Spleen (tissue), 7 donors: ENCODE results near the gene CHN1.

Experiments
- CTCF ChIP-seq, 11 experiments: fragments of 200-600 bp in 7 of 11; fragments of 450-650 bp in 4 of 11; sonication (generic) in 4 of 11; IDR thresholded peaks in 8 of 11; conservative IDR thresholded peaks in 3 of 11; 1 replicate in 7 of 11; 2 replicates in 4 of 11; pipeline versions ENCODE4 v1.4.0 to v1.8.0; 2016 to 2021; ENCODE audit warnings: antibody characterized with exemption in 11 of 11, inconsistent platforms in 4 of 11, mild to moderate bottlenecking in 1 of 11
- POLR2A ChIP-seq, 3 donors: fragments of 450-650 bp; IDR thresholded peaks; one replicate each; pipeline ENCODE4 v1.5.1; 2017; ENCODE audit warnings: antibody characterized with exemption in 3 of 3, mild to moderate bottlenecking in 1 of 3
- donor health status: DM: no; HTN: no; CAD: no; lungs with moderate emphysema.
- donor health status: DM: no; HTN: no; CAD: no.
- donor health status: DM: no; HTN: no; CAD: no.

- no peak for TF ChIP-seq POLR2A (IDR thresholded peaks at IDR 0.05)
- no peak for TF ChIP-seq CTCF (IDR thresholded peaks at IDR 0.05 in 8 of 11, conservative IDR thresholded peaks at IDR 0.05 in 3 of 11)
These were observed 112.6 kb downstream of the CHN1 start for GRCh38 chr2:174892546-174892945.
